Measurements from ENCODE around the gene TOMT. TPM values are rescaled to one million over a fixed set of nuclear protein-coding genes. Genes with fewer than 3 reads are reported as not detected.

The TOMT gene
- polyA plus RNA-seq, 2 of the 4 experiments (the other 2 are of a cell fraction): not detected

- TF ChIP-seq MAZ (IDR thresholded peaks at IDR 0.05; ENCODE audit: borderline replicate concordance, low read depth, low read length): no peak
- TF ChIP-seq CHD4 (IDR thresholded peaks at IDR 0.05; ENCODE audit: borderline replicate concordance): peak; percentile 43; the same call in 1 of the 2 replicates
- no peak; the same call in 1 of the 2 replicates for TF ChIP-seq E2F6 (IDR thresholded peaks at IDR 0.05; ENCODE audit: borderline replicate concordance, low read depth)
- TF ChIP-seq PBX3 (IDR thresholded peaks at IDR 0.05): no peak
- TF ChIP-seq BHLHE40 (IDR thresholded peaks at IDR 0.05; ENCODE audit: low read depth, low read length): no peak
- TF ChIP-seq KDM5A (IDR thresholded peaks at IDR 0.05): no peak
- TF ChIP-seq KDM1A (IDR thresholded peaks at IDR 0.05; ENCODE audit: low read depth): peak; percentile 15; the same call in 1 of the 2 replicates
- no peak for TF ChIP-seq FOSB (CRISPR knock-in tag; IDR thresholded peaks at IDR 0.05)
Observed at GRCh38 chr11:72111300-72112142, 5.8 kb downstream of the TOMT start (continued).

GRCh38 chr11:72112143-72112977 is 6.6 kb downstream of the TOMT start, which contains the start of gene ANAPC15:
Gene ANAPC15 (minus strand): TSS chr11:72112695. CDS start chr11:72111276, 1,419 bp downstream.
- no peaks in the 10 kb centered on the region for H3K9me3 ChIP-seq
- TF ChIP-seq TFCP2L1 (CRISPR knock-in tag; IDR thresholded peaks at IDR 0.05): no peak
- TF ChIP-seq RAD21 (conservative IDR thresholded peaks at IDR 0.05 in 1 of 2, IDR thresholded peaks at IDR 0.05 in 1 of 2): no peak; a peak in 1 of 5 replicates
- no peak for TF ChIP-seq USF2 (IDR thresholded peaks at IDR 0.05)
- TF ChIP-seq TP53 (CRISPR knock-in tag; IDR thresholded peaks at IDR 0.05): 0 out of 2 replicates have a peak, but pooled peaks have one; percentile 17
- TF ChIP-seq HDAC2 (IDR thresholded peaks at IDR 0.05): no peak
- 0 out of 4 replicates have a peak, but pooled peaks of 1 of the 2 experiments have one; percentile 3 for TF ChIP-seq CEBPB (IDR thresholded peaks at IDR 0.05)
- TF ChIP-seq CTCF (IDR thresholded peaks at IDR 0.05): no peak
- TF ChIP-seq CBX8 (IDR thresholded peaks at IDR 0.05): no peak
- peak; percentile 85 for TF ChIP-seq MAX (IDR thresholded peaks at IDR 0.05)
- no peak for TF ChIP-seq FOSL2 (IDR thresholded peaks at IDR 0.05)
- TF ChIP-seq FOSL2 (CRISPR knock-in tag; IDR thresholded peaks at IDR 0.05): no peak
- TF ChIP-seq SMC3 (IDR thresholded peaks at IDR 0.05): no peak
- TF ChIP-seq ZSCAN20 (CRISPR knock-in tag; IDR thresholded peaks at IDR 0.05): no peak
- TF ChIP-seq RCOR1 (IDR thresholded peaks at IDR 0.05; ENCODE audit: low read depth, low read length): no peak
- TF ChIP-seq KDM5A (IDR thresholded peaks at IDR 0.05): no peak
- TF ChIP-seq RARB (CRISPR knock-in tag; IDR thresholded peaks at IDR 0.05): no peak
- no peak for TF ChIP-seq KDM1A (IDR thresholded peaks at IDR 0.05; ENCODE audit: low read depth)
- no peak for TF ChIP-seq REST (IDR thresholded peaks at IDR 0.05)
- TF ChIP-seq CHD4 (IDR thresholded peaks at IDR 0.05; ENCODE audit: borderline replicate concordance): no peak
- TF ChIP-seq ZC3H11A (IDR thresholded peaks at IDR 0.05): no peak
- TF ChIP-seq FOSB (CRISPR knock-in tag; IDR thresholded peaks at IDR 0.05): no peak
- TF ChIP-seq EP300 (IDR thresholded peaks at IDR 0.05): no peak
- 0 out of 2 replicates have a peak, but pooled peaks have one; percentile 58 for TF ChIP-seq POLR2AphosphoS2 (conservative IDR thresholded peaks at IDR 0.05; ENCODE audit: low read length)

More at GRCh38 chr11:72112143-72112977, 6.6 kb downstream of the TOMT start, which contains the start of gene ANAPC15:
- peak; percentile 90 to 95 for ATAC-seq
- Histone ChIP-seq H3K4me2 (peak within 1 kb of the TSS; percentile 86), H3K27ac (peak within 1 kb of the TSS; percentile 94 to 97), H3K4me3 (peak within 1 kb of the TSS; percentile 51), H3K4me1 (peaks cover 9% of the 10 kb centered on the region; the same call in 2 of the 3 replicates)
- ChIA-PET POLR2A (interaction anchor here (0.6 to 1.6 kb wide), 11 partner anchors 10 to 123 kb away, joined by 3 to 20 read pairs (median 3); partner anchors contain the start of gene LAMTOR1), CTCF (interaction anchor here (1.0 to 3.0 kb wide), 9 partner anchors 13 to 319 kb away, joined by 3 to 26 read pairs (median 4); no protein-coding TSS in a partner anchor)
- peak; percentile 54 for FAIRE-seq
- WGBS (ENCODE audit: missing lambda C conversion rate): 1% methylated on average over 49 of the region's 49 CpGs
- peak; percentile 94 to 100 for DNase-seq (ENCODE audit: low read depth in 1 of 2, low spot score in 1 of 2)
